OCI-LY3 (cell line): ENCODE data around the gene MACF1.

Experiments used
- EZH2phosphoT487 ChIP-seq: fragments of 200-600 bp; shearing (Covaris generic); IDR thresholded peaks from 2 replicates; pipeline ENCODE4 v1.6.1; 2018; ENCODE audit warnings: antibody characterized with exemption, mixed run types, low read depth
- TF ChIP-seq, protein P1 (sequence below): fragments of 200-600, 300-600 bp; sonication (generic); IDR thresholded peaks from 2 replicates; pipeline ENCODE4 v1.5.1; 2014; ENCODE audit warnings: antibody characterized with exemption, low read length, low read depth

DNA sequence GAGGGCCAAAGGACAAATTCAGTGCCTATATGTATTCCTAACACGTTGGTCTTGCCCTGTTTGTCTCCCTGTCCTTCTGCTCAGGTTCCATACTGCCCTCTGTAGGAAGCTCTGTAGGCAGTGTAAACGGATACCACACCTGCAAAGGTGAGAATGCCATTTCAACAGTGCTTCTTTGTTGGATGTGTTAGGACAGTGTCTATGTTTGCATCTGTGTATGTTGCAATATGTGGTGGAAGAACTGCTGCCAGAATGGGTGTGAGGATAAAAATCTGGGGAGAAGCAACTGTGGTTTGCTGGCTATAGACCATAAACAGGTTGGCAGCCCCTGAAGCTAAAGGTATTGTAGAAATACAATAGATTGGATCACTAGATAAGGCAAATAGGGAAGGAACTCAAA, 173.9 kb downstream of the MACF1 start:
- TF ChIP-seq, protein P1, sequence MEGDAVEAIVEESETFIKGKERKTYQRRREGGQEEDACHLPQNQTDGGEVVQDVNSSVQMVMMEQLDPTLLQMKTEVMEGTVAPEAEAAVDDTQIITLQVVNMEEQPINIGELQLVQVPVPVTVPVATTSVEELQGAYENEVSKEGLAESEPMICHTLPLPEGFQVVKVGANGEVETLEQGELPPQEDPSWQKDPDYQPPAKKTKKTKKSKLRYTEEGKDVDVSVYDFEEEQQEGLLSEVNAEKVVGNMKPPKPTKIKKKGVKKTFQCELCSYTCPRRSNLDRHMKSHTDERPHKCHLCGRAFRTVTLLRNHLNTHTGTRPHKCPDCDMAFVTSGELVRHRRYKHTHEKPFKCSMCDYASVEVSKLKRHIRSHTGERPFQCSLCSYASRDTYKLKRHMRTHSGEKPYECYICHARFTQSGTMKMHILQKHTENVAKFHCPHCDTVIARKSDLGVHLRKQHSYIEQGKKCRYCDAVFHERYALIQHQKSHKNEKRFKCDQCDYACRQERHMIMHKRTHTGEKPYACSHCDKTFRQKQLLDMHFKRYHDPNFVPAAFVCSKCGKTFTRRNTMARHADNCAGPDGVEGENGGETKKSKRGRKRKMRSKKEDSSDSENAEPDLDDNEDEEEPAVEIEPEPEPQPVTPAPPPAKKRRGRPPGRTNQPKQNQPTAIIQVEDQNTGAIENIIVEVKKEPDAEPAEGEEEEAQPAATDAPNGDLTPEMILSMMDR: peak; percentile 50
- TF ChIP-seq EZH2phosphoT487: no peak
